Stimulated activated CD8-positive, alpha-beta memory T cell treated with anti-CD3 and anti-CD28 coated beads, Interleukin-7, amount 100 ng/mL, for 48 hours (primary cell): ENCODE results near the gene SCCPDH.
"Not testable (repeated sequence)": the region's sequence is repeated elsewhere in the genome, so short reads cannot be mapped to it uniquely, and the experiment has no call there.

ENCODE experiments used
- DNase-seq, 2 donors: peaks; one replicate each; pipeline ENCODE4 v3.0.0-alpha.2; 2020; ENCODE audit warnings: low read depth in 1 of 2; ENCODE audit errors: extremely low read depth in 1 of 2

SCCPDH gene

DNA sequence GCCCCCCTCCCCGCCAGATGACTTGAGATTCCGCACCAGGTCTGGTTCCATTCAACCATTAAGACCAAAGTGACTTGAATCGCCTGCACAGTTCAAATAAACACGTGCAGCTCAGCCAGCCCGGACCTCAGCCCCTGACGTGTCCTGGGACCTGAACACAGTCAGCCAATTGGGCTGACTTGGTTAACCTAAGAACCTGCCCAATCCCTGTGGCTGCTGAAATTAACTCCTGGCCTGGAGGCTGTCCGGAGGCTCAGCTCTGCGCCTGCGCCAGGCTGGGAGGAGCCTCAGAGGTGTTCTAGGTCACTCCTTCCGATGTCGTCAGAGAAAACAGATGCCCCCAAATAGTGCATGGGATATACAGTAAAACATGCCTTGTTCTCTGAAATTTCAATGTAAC, 73.4 kb downstream of the SCCPDH start:
- no peak for DNase-seq

DNA sequence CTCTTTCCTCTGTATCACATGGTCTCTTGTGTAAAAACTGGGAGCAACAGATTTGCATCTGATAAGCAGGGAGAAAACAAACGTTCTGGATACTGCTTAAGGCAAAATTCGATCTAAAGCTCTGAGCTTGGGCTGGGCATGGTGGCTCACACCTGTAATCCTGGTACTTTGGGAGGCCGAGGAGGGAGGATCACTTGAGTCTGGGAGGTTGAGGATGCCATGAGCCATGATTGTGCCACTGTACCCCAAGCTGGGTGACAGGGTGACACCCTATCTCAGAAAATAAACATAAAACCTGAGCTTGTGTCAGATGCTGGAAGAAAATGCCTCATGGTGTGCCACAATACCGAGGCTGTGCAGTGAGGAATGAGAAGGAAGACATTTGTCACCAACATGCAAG, 73.9 kb downstream of the SCCPDH start:
- DNase-seq = no peak

DNA sequence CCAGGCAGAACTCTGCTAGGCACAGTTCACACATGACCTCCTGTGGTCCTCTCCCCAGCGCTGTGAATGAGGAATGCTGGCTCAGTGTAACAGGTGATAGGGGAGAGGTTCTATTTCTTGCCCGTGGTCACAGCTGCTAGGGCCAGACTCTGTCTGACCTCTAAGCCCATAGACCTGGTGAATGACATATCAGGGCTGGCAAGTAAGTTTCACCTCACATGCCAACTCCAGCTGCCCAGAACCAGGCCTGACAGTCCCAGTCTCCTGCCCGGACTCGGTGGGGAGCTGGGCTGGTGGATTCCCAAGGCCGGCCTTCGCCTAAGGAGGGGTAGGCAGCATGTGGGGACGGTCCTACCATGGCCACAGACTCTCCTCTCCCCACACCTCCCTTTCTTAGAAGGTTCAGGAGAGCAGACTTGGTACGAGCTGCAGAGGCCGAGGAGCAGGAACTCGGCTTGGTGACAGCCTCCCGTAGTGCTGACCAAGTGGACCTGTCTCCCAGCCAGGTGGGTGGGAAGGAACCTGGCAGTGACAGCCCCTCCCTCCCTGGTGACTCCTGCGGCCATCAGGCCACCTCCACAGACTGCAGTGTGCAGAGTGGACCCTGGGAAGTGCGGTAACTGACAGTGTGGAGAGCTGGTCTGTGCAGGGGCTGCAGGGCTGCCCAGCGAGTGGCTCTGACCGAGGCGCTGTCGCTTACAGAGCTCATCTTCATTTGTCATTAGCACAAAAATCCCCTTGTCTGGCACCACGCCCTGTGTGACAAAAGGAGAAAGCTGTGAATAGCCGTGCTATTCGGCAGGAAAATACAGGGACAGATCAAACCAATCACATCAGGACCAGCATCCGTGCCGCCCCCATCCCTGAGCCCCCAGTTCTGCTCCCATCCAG, 74.6 kb downstream of the SCCPDH start:
- no peak for DNase-seq

DNA sequence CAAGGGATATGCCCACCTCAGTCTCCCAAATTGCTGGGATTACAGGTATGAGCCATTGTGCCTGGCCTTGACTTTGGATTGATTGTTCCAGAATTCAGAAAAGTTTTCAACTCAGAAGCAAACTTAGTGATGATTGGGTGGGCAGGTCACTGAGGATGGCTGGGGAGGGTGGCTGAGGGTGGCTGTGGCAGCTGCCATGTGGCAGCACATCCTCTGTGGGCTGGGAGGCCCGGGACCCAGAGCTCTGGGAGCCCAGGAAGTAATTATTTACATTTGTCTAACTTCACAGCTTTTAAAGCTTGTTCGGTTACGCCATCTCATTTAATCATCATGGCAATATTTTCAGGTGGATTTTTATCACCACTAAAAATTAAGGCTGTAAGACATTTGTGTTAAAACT, 76.1 kb downstream of the SCCPDH start:
- no peak for DNase-seq

DNA sequence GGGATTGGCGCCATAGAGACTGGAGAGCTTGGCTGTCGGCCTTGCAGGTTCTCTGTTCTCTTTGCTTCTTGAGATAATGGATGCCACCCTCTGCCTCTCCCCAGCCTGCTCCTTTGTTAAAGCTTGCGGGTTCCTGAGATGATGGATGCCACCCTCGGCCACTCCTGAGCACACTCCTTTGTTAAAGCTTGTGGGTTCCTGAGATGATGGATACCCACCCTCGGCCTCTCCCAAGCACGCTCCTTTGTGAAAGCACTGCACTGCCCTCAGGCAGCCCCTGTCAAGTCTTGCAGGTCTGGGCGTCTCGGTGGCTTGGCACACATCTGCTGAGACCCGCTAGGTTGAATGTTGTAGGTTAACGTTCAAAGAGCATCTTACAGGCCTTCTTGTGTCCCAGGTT, 76.5 kb downstream of the SCCPDH start:
- DNase-seq = no peak

DNA sequence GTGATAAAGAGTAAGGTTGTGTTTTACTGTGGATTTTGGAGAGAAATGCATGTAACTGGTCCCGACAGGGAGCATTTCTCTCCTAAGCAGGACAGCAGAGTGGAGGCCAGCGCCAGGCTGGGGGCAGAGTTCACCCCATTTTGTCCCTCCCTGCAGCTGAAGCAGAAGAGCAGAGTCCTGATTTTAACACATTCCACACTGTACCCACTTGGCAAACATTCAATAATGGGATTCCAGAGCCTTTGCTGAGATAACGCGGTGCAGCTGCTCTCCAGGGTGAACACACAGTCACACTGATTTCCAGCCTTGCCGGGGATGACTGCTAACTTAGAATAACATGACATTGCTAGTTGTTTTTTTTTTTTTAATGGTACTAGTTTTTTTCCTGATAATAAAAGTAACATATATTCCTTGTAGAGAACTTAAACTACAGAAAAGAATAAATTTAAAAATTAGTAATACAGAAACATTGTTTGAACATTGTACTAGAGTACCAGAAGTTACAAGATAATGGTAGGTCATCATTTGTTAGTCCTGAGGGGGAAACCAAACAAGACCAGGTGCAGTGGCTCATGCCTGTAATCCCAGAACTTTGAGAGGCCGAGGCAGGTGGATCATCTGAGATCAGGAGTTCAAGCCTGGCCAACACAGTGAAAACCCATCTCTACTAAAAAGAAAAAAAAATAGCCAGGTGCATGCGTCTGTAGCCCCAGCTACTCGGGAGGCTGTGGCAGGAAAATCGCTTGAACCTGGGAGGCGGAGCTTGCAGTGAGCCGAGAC, 77.2 kb downstream of the SCCPDH start:
- no peak for DNase-seq

DNA sequence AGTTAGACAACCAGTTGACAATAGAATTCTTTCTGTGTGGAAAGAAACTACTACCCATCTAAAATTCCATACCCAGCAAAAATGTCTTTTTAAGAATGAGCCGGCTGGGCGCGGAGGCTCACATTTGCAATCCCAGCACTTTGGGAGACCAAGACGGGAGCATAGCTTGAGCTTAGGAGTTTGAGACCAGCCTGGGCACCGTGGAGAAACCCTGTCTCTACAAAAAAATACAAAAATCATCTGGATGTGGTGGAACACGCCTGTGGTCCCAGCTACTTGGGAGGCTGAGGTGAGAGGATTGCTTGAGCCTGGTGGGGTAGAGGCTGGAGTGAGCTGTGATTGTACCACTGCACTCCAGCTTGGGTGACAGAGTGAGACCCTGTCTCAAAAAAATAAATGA, 79.2 kb downstream of the SCCPDH start:
- no peak for DNase-seq

DNA sequence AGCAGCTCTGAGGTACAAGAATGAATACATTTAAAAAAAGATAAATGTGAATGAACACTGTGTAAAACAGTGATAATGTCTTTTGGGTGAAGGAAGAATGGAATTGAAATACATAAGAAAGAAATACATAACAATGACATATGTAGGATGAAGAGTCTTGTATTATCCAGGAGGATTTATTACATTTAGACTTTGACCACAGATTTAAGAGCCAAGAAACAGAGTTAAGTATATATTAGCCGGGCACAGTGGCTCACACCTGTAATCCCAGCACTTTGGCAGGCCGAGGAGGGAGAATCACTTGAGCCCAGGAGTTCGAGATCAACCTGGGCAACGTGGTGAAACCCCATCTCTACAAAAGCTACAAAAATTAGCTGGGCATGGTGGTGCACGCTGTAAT, 79.7 kb downstream of the SCCPDH start:
- no peak for DNase-seq

DNA sequence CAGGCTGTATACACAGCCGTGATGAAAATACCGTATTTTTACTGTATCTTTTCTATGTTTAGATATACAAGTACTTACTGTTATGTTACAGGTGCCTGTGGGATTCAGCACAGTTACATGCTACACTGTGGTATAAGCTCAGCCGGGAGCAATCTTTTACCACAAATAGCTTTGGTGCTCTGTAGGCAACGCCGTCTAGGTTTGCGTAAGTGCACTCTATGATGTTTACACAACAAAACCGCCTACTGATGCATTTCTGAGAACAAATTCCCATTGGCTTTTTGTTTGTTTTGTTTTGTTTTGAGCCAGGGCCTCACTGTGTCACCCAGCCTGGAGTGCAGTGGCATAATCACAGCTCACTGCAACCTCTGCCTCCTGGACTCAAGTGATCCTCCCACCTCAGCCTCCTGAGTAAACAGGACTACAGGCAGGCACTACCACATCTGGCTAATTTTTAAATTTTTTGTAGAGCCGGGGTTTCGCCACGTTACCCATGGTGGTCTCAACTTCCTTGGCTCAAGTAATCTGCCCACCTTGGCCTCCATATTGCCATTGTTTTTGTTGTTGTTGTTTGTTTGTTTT, 81.0 kb downstream of the SCCPDH start:
- no peak for DNase-seq

DNA sequence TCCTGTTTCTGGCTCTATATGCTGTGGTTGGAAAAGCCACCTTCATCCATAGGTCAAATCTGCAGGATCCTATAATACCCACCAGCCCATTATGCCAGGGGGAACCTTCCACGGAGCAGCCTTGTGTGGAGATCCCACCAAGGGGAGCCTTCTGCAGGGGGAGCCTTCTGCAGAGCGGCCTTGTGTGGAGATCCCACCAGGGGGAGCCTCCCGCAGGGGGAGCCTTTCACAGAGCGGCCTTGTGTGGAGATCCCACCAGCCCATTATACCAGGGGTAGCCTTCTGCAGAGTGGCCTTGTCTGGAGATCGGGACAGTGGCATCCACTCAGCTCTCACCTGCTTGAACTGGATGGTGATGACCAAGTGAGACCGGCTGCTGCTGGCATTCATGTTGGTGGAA, 85.3 kb downstream of the SCCPDH start:
- DNase-seq = no peak

DNA sequence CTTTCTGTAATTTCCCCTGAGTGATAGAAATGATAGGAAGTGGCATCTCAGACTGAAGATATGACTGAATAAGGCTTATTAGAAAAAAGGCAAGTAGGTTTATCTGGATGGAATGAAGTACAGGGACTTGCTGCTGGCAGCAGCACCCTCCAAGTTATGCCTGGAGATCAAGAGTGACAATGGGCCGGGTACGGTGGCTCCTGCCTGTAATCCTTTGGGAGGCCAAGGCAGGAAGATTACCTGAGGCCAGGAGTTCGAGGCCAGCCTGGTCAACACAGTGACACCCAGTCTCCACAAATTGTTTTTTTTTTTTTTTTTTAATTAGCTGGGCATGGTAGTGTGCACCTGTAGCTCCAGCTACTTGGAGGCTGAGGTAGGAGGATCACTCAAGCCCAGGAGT, 87.8 kb downstream of the SCCPDH start:
- no peak for DNase-seq

DNA sequence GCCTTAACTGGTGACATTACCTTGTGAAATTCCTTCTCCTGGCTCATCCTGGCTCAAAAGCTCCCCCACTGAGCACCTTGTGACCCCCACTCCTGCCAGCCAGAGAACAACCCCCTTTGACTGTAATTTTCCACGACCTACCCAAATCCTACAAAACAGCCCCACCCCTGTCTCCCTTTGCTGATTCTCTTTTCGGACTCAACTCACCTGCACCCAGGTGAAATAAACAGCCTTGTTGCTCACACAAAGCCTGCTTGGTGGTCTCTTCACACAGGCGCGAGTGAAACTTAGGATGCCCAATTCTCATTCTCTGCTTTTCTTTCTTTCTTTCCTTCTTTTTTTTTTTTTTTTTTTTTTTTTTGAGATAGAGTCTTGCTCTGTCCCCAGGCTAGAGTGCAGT, 89.1 kb downstream of the SCCPDH start:
- DNase-seq = not testable (repeated sequence)

DNA sequence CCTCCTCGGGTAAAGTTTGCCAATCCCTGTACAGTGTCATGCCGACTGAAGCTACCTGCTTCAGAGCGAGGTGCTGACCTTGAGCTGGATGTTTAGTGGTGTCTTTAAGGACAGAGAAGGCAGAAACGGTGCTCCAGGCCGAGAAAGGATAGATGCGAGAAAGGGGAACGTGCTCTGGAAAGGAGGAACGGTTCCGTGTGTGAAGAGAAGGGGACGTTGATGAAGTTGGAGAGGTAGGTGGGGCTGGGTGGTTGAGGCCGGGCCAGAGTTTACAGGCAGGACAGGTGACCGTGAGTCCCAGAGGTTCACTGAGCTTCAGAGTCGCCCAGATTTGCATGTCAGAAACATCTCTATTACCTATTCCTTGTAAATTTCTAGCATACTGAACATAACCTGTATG, 90.7 kb downstream of the SCCPDH start:
- DNase-seq = no peak

DNA sequence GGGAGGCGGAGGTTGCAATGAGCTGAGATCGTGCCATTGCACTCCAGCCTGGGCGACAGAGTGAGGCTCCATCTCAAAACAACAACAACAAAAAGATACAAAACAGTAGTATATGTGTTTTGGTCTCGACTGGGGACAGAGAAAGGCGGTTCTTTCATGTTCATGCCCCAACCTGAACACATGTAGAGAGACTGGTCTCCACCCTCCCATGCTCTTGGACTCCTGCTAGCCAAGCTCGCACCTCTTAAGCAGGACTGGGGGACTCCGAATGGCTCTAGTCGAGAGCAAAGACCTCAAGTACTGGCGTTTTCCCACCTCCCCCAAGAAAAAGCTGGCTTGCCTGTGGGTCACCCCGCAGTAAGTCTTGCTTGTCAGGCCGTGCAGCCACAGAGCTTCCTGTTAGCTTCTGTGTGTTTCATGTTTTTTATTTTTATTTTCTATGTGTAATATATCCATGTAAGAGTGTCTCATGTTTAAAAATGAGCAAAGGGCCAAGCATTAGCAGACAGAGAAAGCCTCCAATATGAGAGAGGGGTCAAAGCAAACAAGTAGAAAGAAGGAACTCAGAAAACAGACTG, 91.6 kb downstream of the SCCPDH start:
- no peak for DNase-seq
